OCI-LY1 (cell line): ENCODE measurements around the gene CLCN7.

ENCODE experiments used
- H2AFZ ChIP-seq: fragments of 200-600 bp; sonication (generic), shearing (Covaris generic); 2 replicates; pipeline ENCODE4 v1.6.0; 2014; ENCODE audit warnings: antibody characterized with exemption, mild to moderate bottlenecking, low read length
- H3F3A ChIP-seq: fragments of 200-600 bp; sonication (generic), shearing (Covaris generic); 2 replicates; pipeline ENCODE4 v1.6.0; 2014; ENCODE audit warnings: mild to moderate bottlenecking, antibody characterized with exemption, low read length, moderate library complexity; ENCODE audit not compliant: insufficient read depth
- H3K27ac ChIP-seq: fragments of 200-600 bp; sonication (generic); 2 replicates; pipeline ENCODE4 v1.5.1; 2014; ENCODE audit warnings: low read length, mixed run types, mild to moderate bottlenecking, low read depth; ENCODE audit not compliant: poor library complexity, severe bottlenecking
- H3K27me3 ChIP-seq: fragments of 200-600 bp; sonication (generic); 2 replicates; pipeline ENCODE4 v1.6.0; 2014; ENCODE audit warnings: antibody characterized with exemption, mild to moderate bottlenecking, low read length, moderate library complexity; ENCODE audit not compliant: insufficient read depth
- H3K36me3 ChIP-seq: fragments of 200-600 bp; sonication (generic); 2 replicates; pipeline ENCODE4 v1.6.1; 2014; ENCODE audit warnings: mild to moderate bottlenecking, antibody characterized with exemption, low read length, moderate library complexity, mixed read lengths; ENCODE audit not compliant: insufficient read depth
- H3K4me1 ChIP-seq: fragments of 200-600 bp; sonication (generic); 2 replicates; pipeline ENCODE4 v1.5.1; 2014; ENCODE audit warnings: mild to moderate bottlenecking, low read length, moderate library complexity; ENCODE audit not compliant: insufficient read depth, severe bottlenecking
- H3K4me2 ChIP-seq: fragments of 200-600 bp; sonication (generic), shearing (Covaris generic); 2 replicates; pipeline ENCODE4 v1.6.1; 2014; ENCODE audit warnings: low read length
- H3K4me3 ChIP-seq: fragments of 200-600 bp; sonication (generic); 2 replicates; pipeline ENCODE4 v1.5.1; 2014; ENCODE audit warnings: low read length, low read depth, mild to moderate bottlenecking, mixed read lengths; ENCODE audit not compliant: poor library complexity, severe bottlenecking
- H3K79me2 ChIP-seq: fragments of 200-600 bp; shearing (Covaris generic); 2 replicates; pipeline ENCODE4 v1.6.1; 2016; ENCODE audit warnings: mixed run types, low read length, mixed read lengths; ENCODE audit not compliant: insufficient read depth
- H3K9ac ChIP-seq: fragments of 200-600 bp; sonication (generic), shearing (Covaris generic); 2 replicates; pipeline ENCODE4 v1.6.1; 2014; ENCODE audit warnings: mild to moderate bottlenecking, low read length, mixed read lengths
- H3K9me2 ChIP-seq: fragments of 200-600 bp; sonication (generic), shearing (Covaris generic); 2 replicates; pipeline ENCODE4 v1.6.1; 2014; ENCODE audit warnings: low read depth, mild to moderate bottlenecking, low read length, mixed read lengths
- H3K9me3 ChIP-seq: fragments of 200-600 bp; shearing (Covaris generic); 2 replicates; pipeline ENCODE4 v1.6.1; 2014; ENCODE audit warnings: low read length, mixed read lengths
- H4K20me1 ChIP-seq: fragments of 200-600 bp; sonication (generic), shearing (Covaris generic); 2 replicates; pipeline ENCODE4 v1.6.0; 2016; ENCODE audit warnings: mild to moderate bottlenecking, low read length; ENCODE audit not compliant: insufficient read depth
- CTCF ChIP-seq: fragments of 200-600 bp; sonication (generic), shearing (Covaris generic); IDR thresholded peaks from 2 replicates; pipeline ENCODE4 v1.5.1; 2017; ENCODE audit warnings: mild to moderate bottlenecking, antibody characterized with exemption, low read length, moderate library complexity, mixed read lengths
- EZH2 ChIP-seq: fragments of 200-600 bp; sonication (generic), shearing (Covaris generic); IDR thresholded peaks from 2 replicates; pipeline ENCODE4 v1.8.0; 2017; ENCODE audit warnings: borderline replicate concordance, mixed run types, mild to moderate bottlenecking, antibody characterized with exemption, low read length, moderate library complexity, mixed read lengths

CLCN7 gene

GRCh38 chr16:1495889-1496262 is 21.0 kb upstream of the CLCN7 start:
- Histone ChIP-seq H3K36me3 (peaks cover 40% of the 10 kb centered on the region), H2AFZ (no peak overlapping the region), H3F3A (no peaks in the 10 kb centered on the region), H3K27me3 (no peaks in the 10 kb centered on the region), H3K79me2 (no peaks in the 10 kb centered on the region), H3K4me1 (peaks cover 18% of the 10 kb centered on the region), H3K4me2 (no peak overlapping the region), H3K27ac (no peak overlapping the region), H3K9me3 (no peaks in the 10 kb centered on the region), H3K9me2 (no peaks in the 10 kb centered on the region), H3K4me3 (no peak overlapping the region), H4K20me1 (no peaks in the 10 kb centered on the region), H3K9ac (no peak overlapping the region)
- TF ChIP-seq CTCF = no peak
- no peak for TF ChIP-seq EZH2

- Histone ChIP-seq H3K9ac (no peak overlapping the region), H3K36me3 (peaks cover 35% of the 10 kb centered on the region), H3K27me3 (no peaks in the 10 kb centered on the region), H3K4me1 (peaks cover 18% of the 10 kb centered on the region), H3K9me2 (no peaks in the 10 kb centered on the region), H3K4me2 (peak overlapping the region; percentile 85; the same call in 1 of the 2 replicates), H3K27ac (no peak overlapping the region), H3K79me2 (no peaks in the 10 kb centered on the region), H3K9me3 (no peaks in the 10 kb centered on the region), H3F3A (no peaks in the 10 kb centered on the region), H2AFZ (no peak overlapping the region), H4K20me1 (no peaks in the 10 kb centered on the region), H3K4me3 (no peak overlapping the region)
- TF ChIP-seq CTCF = no peak
- TF ChIP-seq EZH2 = no peak
Observed at GRCh38 chr16:1495211-1495888, 20.5 kb upstream of the CLCN7 start.

- Histone ChIP-seq H3K9me2 (no peaks in the 10 kb centered on the region), H3K4me1 (peaks cover 18% of the 10 kb centered on the region), H3K27me3 (no peaks in the 10 kb centered on the region), H3K79me2 (no peaks in the 10 kb centered on the region), H3K36me3 (peaks cover 32% of the 10 kb centered on the region), H3K27ac (no peak overlapping the region), H3F3A (no peaks in the 10 kb centered on the region), H3K9me3 (no peaks in the 10 kb centered on the region), H3K4me2 (peak overlapping the region; percentile 85), H3K4me3 (peak overlapping the region; percentile 82), H3K9ac (peak overlapping the region; percentile 80; the same call in 1 of the 2 replicates), H2AFZ (no peak overlapping the region), H4K20me1 (no peaks in the 10 kb centered on the region)
- TF ChIP-seq EZH2 = no peak
- no peak for TF ChIP-seq CTCF
Observed at GRCh38 chr16:1494711-1495110, 19.9 kb upstream of the CLCN7 start.
